G401 (cell line): ENCODE results near the gene SLC4A1. TPM values are rescaled to one million over a fixed set of nuclear protein-coding genes. Genes with fewer than 3 reads are reported as not detected.

ENCODE experiments used
- total RNA-seq: library from RNA; depleted of rRNA; stranded (reverse); fragments of >200 nt; shearing (Covaris generic); gene quantifications from 2 replicates; pipeline ENCODE4 v1.2.3, GENCODE V29; 2014; rRNA removed

Gene SLC4A1
- total RNA-seq, 1 experiment from 2014 or later = not detected

Other genes starting within 250 kb of the SLC4A1 start
- gene LSM12, start 201.5 kb downstream of the SLC4A1 start, total RNA-seq = 93.5 and 116 TPM in 2 replicates
- gene G6PC3, start 197.4 kb downstream of the SLC4A1 start, total RNA-seq = 18.6 and 23.2 TPM in 2 replicates
- 65.5 and 70.6 TPM in 2 replicates for gene HDAC5, start 144.5 kb downstream of the SLC4A1 start, total RNA-seq
- 7.6 and 9.9 TPM in 2 replicates for gene HROB, start 126.2 kb downstream of the SLC4A1 start, total RNA-seq
- gene ASB16, start 97.4 kb downstream of the SLC4A1 start, total RNA-seq = not detected in 2 replicates
- 27.1 and 34.5 TPM in 2 replicates for gene TMUB2, start 81.2 kb downstream of the SLC4A1 start, total RNA-seq
- gene ATXN7L3, start 68.3 kb downstream of the SLC4A1 start, total RNA-seq = 53.8 and 68.3 TPM in 2 replicates
- gene UBTF, start 48.5 kb downstream of the SLC4A1 start, total RNA-seq = 81.4 and 110 TPM in 2 replicates
- gene RUNDC3A, start 40.5 kb upstream of the SLC4A1 start, total RNA-seq = 3.4 and 3.8 TPM in 2 replicates
- gene SLC25A39, start 56.7 kb upstream of the SLC4A1 start, total RNA-seq = 335 and 340 TPM in 2 replicates
- 243 and 344 TPM in 2 replicates for gene GRN, start 77.2 kb upstream of the SLC4A1 start, total RNA-seq
- 22.2 and 23.6 TPM in 2 replicates for gene FAM171A2, start 95.7 kb upstream of the SLC4A1 start, total RNA-seq
- 0.17 TPM in 1 of 2 replicates, not detected in the other for gene ITGA2B, start 121.5 kb upstream of the SLC4A1 start, total RNA-seq
- gene GPATCH8, start 235.3 kb upstream of the SLC4A1 start, total RNA-seq = 16.8 and 19.1 TPM in 2 replicates